ELR (cell line): ENCODE measurements around the gene DNAAF8.

Experiments used
- DNase-seq: peaks from one replicate; pipeline ENCODE4 v3.0.0-alpha.2; 2015; ENCODE audit warnings: low read depth

The DNAAF8 gene

GRCh38 chr16:4752351-4753100 lies 18.2 kb downstream of the DNAAF8 start:
- no peak for DNase-seq

- no peak for DNase-seq
Measured at GRCh38 chr16:4753227-4753626, 18.9 kb downstream of the DNAAF8 start.

- DNase-seq = no peak
Measured at GRCh38 chr16:4754865-4755264, 20.5 kb downstream of the DNAAF8 start.

- no peak for DNase-seq
Measured at GRCh38 chr16:4755687-4756086, 21.4 kb downstream of the DNAAF8 start.

DNA sequence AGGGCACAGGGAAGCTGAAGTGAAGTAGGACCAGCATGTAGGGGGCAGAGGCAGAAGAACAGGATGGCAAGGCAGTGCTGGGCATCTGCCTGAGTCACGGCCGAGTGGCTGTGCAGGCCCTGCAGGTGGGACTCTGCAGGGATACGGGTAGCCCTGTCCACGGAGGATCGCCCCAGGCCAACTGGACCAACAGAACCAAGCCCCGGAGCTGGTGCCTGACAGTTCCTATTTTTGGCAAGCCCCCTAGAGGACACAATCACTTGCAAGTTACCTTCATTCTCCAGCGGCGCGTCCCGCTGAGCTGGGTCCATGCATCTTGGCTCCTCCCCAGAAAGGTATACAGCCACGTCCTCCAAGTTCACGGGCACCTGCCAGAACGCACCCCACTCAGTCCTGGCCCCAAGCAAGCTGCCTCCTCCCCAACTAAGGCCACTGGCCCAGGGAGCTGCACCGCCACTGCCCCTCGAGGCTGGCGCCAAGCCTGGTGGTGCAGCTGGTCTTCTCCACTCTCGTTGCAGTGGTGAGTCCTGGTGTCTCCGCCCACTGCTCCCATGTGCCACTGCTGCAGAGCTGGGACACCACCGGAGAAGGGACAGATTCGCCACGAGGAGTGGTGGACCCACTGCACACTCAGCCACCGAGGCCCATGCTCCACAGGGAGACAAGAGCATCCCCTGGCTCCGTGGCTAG lies 26.0 kb downstream of the DNAAF8 start:
- no peak for DNase-seq

- no peak for DNase-seq
Measured at GRCh38 chr16:4762205-4762604, 27.9 kb downstream of the DNAAF8 start.

- DNase-seq = no peak
Measured at GRCh38 chr16:4763791-4764190, 29.5 kb downstream of the DNAAF8 start.

DNA sequence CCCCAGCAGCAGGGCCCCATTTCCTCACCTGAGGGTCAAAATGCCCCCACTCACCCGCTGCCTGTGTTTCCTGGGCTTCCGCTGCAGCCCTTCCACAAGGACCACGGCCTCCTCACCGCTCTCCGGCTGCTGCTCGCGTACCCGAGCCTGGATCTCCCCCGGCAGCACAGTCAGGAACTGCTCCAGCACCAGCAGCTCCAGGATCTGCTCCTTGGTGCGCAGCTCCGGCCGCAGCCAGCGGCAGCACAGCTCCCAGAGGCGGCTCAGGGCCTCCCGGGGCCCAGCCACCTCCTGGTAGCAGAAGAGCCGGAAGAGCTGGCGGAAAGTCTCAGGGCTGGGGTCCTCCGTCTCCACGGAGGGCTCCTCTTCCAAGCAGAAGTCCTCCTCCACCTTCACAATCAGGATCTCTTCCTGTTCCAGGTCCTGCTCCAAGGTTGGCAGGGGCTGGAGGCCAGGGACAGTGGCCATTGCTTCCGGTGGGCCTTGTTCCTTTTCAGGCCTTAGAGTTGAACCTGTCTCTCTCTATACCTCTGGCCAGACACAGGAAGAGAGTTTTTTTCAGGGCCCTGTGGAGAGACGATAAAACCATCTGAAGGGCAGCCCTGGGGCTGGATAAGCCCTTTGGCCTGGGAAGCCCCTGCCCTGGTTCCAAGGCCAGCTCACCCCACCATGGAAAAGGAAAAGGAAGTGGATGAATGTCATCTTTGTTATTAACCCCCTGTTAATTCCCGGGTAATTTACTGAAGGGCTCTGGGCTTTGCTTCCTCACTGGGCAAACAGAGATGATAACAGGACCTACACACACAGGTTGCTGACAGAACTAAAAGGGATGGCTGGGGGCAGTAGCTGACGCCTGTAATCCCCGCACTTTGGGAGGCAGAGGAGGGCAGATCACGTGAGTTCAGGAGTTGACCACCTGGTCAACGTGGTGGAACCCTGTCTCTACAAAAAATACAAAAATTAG lies 31.5 kb downstream of the DNAAF8 start:
- no peak for DNase-seq

GRCh38 chr16:4766875-4767628 lies 32.7 kb downstream of the DNAAF8 start, which contains the start of gene ZNF500:
TSS of gene ZNF500 (minus strand) at chr16:4767162. CDS start at chr16:4765978, 1,184 bp downstream.
- peak; percentile 95 for DNase-seq

- DNase-seq = peak; percentile 36
Measured at GRCh38 chr16:4767872-4768548, 33.7 kb downstream of the DNAAF8 start.

GRCh38 chr16:4768549-4769305 lies 34.4 kb downstream of the DNAAF8 start:
- peak; percentile 95 for DNase-seq

- DNase-seq = no peak
Measured at GRCh38 chr16:4769306-4769638, 34.9 kb downstream of the DNAAF8 start.

DNA sequence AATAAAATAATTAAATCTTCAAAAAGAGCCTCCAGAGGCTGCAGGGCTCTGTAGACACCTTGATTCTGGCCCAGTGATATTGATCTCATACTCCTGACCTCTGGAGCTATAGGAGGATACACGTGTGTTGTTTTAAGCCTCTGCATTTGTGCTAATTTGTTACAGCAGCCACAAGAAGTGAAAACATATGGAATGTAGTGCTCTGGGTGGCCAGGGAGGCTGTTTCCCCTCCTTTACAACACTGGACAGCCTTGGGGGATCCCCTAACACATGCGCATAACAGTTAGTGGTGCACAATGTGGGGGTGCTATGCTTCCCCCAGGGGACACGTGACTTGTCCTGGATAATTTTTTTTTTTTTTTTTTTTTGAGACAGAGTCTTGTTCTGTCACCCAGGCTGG lies 37.3 kb downstream of the DNAAF8 start:
- no peak for DNase-seq

DNA sequence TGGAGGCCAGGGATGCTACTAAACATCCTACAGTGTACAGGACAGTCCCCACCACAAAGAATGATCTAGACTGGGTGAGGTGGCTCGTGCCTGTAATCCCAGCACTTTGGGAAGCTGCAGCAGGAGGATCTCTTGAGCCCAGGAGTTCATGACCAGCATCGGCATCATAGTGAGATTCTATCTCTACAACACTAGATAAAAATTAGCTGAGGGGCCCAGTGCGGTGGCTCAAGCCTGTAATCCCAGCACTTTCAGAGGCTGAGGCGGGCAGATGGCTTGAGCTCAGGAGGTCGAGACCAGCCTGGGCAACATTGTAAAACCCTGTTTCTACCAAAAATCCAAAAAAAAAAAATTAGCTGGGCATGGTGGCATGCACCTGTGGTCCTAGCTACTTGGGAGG lies 38.0 kb downstream of the DNAAF8 start:
- no peak for DNase-seq

DNA sequence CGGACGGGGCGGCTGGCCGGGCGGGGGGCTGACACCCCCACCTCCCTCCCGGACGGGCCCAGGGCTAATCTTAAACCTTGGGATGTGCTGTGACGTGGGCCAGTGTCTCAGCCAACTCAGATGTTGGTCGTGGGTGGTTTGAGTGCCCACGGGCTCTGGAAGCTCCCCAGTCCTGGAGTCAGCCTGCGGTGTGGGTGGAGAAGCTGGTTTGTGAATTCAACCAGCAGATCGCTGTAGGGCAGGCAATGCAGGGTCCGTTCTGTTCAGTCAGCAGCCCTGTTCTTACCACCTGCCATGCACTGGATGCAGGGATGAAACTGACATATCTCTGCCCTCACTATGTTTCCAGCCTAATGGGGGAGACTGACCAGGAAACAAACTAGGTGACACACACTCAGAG lies 40.7 kb downstream of the DNAAF8 start:
- DNase-seq = no peak

GRCh38 chr16:4776141-4776705 lies 41.9 kb downstream of the DNAAF8 start:
- DNase-seq = no peak

DNA sequence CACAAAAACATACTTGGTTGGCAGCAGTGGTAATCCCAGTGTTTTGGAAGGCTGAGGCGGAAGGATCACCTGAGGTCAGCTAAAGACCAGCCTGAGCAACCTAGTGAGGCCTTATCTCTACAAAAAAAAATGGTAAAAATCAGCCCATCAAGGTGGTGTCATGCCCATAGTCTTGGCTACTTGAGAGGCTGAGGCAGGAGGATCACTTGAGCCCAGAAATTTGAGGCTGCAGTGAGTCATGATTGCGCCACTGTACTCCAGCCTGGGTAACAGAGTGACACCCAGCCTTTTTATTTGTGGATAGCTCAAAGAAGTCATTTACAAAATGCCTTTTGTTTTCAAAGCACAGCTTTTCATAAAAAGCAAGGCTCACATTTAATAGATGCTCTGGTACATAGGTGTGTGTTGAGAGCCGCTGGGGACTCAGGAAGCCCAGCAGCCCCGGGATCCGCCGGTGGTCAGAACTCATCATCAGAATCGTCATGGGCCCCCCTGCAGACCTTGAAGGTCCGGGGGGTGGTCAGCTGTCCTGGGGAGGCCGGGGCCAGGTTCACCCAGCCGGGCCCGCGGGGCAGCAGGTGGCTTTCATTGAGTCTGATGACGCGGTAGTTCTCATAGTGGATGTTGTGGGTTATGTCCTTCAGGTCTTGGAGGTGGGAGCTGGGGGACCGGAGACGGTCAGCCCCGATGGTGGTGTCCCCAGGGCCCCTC lies 43.2 kb downstream of the DNAAF8 start:
- DNase-seq = no peak

DNA sequence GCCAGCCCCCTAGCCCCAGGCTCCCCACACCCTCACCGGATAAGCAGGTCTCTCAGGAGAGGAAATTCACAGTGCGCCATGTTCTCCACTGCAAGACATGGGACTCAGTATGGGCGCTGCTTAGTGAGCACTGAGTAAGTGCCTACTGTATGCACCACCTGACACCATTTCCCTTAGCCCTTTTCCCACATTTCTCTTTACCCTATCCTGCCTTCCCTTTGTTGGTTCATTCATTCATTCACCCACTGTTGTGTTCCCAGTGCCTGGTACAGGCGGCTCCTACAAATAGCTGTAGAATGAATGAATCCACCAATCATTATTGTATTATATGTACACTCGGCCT lies 43.7 kb downstream of the DNAAF8 start:
- no peak for DNase-seq

GRCh38 chr16:4780235-4780634 lies 45.9 kb downstream of the DNAAF8 start:
- DNase-seq = peak; percentile 50
